Measurements from ENCODE around the gene SDK1.

- TF ChIP-seq CTCF (conservative IDR thresholded peaks at IDR 0.05) (no peak), ZFX (IDR thresholded peaks at IDR 0.05) (no peak)
Measured at GRCh38 chr7:4204513-4205165, 903.6 kb downstream of the SDK1 start.
